Endothelial cell of hepatic sinusoid (primary cell): ENCODE data around the gene RPSA.
"Not testable (repeated sequence)": the region's sequence is repeated elsewhere in the genome, so short reads cannot be mapped to it uniquely, and the experiment has no call there.

ENCODE experiments used
- in situ Hi-C: cut with HindIII; loops from 2 replicates; pipeline ENCODE4 v1.10.0; 2017; ENCODE audit warnings: low sequenced_read_pairs

Gene RPSA

GRCh38 chr3:39418556-39419225 is 12.2 kb downstream of the RPSA start:
- in situ Hi-C loops, result not testable (repeated sequence)

- in situ Hi-C loops, result no loop called here
Measured at GRCh38 chr3:39419742-39420315, 13.3 kb downstream of the RPSA start.

GRCh38 chr3:39420543-39420942 is 14.0 kb downstream of the RPSA start:
- in situ Hi-C loops, result no loop called here

- in situ Hi-C loops, result no loop called here
Measured at GRCh38 chr3:39423436-39423970, 17.0 kb downstream of the RPSA start.

- in situ Hi-C loops, result no loop called here
Measured at GRCh38 chr3:39426312-39426711, 19.8 kb downstream of the RPSA start.

- in situ Hi-C loops, result no loop called here
Measured at GRCh38 chr3:39427506-39427905, 21.0 kb downstream of the RPSA start.

- in situ Hi-C loops, result no loop called here
Measured at GRCh38 chr3:39428745-39429201, 22.3 kb downstream of the RPSA start.

GRCh38 chr3:39429466-39429865 is 22.9 kb downstream of the RPSA start:
- in situ Hi-C loops, result no loop called here

- in situ Hi-C loops, result no loop called here
Measured at GRCh38 chr3:39432342-39432741, 25.8 kb downstream of the RPSA start.

GRCh38 chr3:39433642-39434041 is 27.1 kb downstream of the RPSA start:
- in situ Hi-C loops, result no loop called here

GRCh38 chr3:39434574-39434973 is 28.1 kb downstream of the RPSA start:
- in situ Hi-C loops, result no loop called here

- in situ Hi-C loops, result no loop called here
Measured at GRCh38 chr3:39435006-39435748, 28.7 kb downstream of the RPSA start.

- in situ Hi-C loops, result no loop called here
Measured at GRCh38 chr3:39438880-39439279, 32.4 kb downstream of the RPSA start.

GRCh38 chr3:39440316-39440715 is 33.8 kb downstream of the RPSA start:
- in situ Hi-C loops, result no loop called here

GRCh38 chr3:39443530-39443929 is 37.0 kb downstream of the RPSA start:
- in situ Hi-C loops, result no loop called here

GRCh38 chr3:39445927-39446326 is 39.4 kb downstream of the RPSA start:
- in situ Hi-C loops, result no loop called here

- in situ Hi-C loops, result no loop called here
Measured at GRCh38 chr3:39446444-39446843, 39.9 kb downstream of the RPSA start.

- in situ Hi-C loops, result no loop called here
Measured at GRCh38 chr3:39447637-39448483, 41.3 kb downstream of the RPSA start.

GRCh38 chr3:39448506-39449233 is 42.1 kb downstream of the RPSA start:
- in situ Hi-C loops, result no loop called here

- in situ Hi-C loops, result no loop called here
Measured at GRCh38 chr3:39449796-39450195, 43.3 kb downstream of the RPSA start.
